ENCODE data around the gene CALHM2. TPM values are rescaled to one million over a fixed set of nuclear protein-coding genes. Genes with fewer than 3 reads are reported as not detected.

CALHM2 gene
- total RNA-seq, 1 donor from 2014 or later, result 14.5 TPM

DNA sequence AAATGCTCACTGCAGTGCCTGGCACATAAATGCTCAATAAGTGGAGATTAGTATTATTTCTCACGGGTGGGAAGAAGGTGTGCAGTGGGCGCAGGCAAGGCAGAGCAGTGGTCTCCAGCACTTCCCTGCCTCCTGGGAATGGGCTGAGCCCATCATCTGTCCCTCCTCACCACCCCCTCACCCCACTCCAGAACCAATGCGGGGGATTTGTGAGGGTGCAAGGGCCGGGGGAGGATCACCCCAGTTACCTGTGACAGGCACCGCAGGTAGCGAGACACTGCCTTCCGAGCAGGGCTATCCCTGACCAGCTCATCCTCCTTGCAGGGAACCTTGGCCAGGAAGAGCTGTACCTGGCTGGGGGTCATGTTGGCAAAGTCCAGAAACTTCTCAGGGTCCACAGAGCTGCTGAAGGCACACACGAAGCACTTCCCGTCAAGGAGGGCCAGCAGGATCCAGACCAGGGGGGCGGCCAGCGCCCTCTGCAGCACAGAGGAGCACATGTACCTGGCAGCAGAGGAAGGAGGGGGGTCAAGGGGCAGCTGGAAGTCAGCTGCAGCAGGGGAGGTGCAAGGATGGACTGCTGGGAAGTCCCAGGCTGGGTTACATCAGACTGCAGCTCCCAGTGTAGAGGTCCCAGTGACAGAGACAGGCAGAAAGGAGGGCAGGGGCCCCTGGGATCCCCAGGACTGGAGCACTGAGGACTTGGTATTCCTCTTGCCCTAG lies 24.0 kb upstream of the CALHM2 start:
- DNase-seq (ENCODE audit: extremely low read depth, low read depth, low spot score), result no peak

DNA sequence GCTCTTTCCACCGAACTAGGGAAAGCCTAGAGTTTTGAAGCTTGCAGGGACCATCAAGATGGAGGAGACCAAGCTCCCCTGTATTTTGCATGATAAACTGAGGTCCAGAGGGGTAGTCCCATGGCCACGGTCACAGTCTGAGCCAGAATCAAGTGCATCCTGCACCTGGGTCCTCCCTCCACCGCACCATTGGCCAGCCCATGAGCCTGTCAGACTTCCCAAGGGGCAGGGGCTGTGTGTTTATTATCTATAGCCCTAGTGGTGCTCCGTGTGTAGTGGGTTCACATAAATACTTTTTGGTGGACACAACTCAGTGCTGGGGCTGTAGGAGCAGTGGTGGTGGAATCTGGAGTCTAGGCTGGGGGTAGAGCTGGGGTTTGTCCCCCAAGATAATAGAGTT lies 23.3 kb upstream of the CALHM2 start:
- no peak for DNase-seq (ENCODE audit: extremely low read depth, low read depth, low spot score)

DNA sequence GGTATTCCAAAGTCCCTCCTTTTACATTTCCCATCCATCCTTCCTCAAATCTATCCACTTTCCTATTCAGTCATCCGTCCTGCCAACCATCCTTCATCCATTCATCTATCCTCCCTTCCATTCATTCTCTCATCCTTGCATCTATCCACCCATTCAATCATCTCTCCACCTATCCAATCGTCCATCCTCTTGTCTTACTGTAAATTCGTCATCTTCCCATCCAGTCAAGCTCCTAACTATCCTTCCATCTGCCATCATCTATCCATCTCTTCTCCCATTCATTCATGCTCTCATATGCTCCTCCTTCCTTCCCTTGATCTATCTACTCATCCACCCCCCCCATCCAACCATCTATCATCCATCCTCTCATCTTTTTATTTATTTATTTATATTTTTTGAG lies 21.9 kb upstream of the CALHM2 start:
- no peak for DNase-seq (ENCODE audit: extremely low read depth, low read depth, low spot score)

DNA sequence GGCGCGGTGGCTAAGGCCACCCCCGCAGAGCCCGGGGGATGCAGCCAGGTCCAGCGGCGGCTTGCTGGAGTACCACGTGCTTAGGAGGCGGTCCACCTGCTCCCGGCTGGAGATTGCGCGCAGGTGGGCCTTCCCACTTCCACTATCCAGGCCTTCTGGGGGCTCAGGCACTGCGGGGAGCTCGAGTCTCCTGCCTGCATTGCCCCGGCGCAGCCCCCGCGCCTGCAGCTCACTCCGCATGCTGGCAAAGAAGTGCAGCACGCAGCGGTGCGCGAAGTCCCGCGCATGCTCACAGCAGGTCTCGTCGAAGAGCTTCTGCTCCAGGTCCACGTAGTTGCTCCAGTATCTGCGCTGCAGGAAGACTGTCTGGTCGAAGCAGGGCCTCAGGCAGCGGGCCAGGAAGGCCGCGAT lies 21.1 kb upstream of the CALHM2 start:
- no peak for DNase-seq (ENCODE audit: extremely low read depth, low read depth, low spot score)

DNA sequence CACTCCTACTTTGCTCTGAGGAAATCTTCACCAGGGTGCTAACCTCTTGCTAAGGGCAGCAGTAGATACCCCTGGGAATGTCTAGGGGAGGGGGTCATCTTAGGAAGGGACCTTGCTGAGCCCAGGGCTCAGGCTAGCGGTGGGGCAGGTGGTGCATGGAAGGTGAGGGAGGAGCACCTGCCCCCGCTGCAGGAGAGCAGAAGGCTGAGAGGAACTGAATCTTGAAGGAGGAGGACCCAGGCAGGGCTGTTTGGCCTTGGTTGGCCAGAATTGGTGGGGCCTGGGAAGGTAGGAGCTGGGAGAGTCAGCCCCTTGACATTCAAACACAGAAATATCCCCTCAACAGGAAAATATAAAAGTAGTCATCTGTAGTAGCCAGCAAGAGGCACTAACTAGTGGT lies 19.8 kb upstream of the CALHM2 start:
- no peak for DNase-seq (ENCODE audit: extremely low read depth, low read depth, low spot score)

DNA sequence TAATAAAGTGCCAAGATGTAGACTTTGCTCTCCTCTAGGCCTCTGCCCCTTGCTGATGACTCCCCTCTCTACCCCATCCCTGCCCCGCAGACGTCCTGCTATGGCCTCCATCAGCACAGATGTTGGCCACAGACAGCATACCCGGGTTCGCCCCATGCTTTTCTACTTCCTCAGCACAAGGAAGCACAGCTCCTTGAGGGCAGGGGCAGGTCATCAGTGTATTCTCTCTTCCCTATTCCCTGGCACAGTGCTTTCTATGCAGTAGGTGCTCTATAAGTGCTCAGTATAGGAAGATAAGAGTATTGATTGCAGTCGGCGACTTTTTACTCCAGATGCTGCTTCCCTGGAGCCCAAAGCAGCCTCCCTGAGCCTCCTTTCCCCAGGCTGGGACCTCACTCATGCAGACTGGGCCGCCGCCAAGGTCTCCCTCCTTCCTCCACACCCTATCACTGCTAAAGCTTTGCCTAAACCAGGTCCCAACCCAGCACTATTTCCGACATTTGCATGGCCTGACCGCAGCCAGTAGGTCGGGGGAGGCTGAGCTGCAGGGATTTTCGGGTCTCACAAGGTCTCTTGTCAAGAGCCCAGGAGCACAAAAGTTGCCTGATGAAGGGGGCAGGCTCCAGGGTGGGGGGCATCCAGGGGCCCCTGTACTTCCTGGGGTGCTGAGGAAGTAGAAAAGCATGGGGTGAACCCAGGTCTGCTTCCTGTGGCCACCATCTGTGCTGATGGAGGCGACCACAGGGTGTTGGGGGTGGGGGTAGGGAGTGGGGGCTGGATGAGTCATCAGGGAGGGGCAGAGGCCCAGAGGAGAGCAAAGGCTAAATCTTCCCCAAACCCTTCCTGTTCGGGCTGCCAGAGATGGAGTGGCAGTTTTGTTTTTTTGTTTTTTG lies 18.8 kb upstream of the CALHM2 start:
- no peak for DNase-seq (ENCODE audit: extremely low read depth, low read depth, low spot score)

DNA sequence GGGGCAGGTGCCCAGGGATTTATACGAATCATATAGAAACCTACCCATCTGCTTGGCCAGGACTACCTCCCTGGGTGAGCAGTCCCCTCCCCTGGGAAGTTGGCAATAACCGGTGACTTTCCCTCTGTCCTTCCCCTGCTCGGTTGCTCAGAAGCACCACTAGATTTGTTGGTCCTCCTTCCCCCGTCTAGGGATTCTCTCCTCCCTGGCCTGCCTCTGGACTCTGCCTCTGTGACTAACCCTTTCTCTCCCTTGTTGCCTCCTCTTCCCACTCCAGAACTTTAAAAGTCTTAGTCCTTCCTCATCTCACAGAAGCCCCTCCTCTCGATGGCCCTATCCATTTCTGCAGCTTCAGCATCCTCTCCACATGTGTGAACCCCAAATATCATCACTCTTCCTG lies 17.0 kb upstream of the CALHM2 start:
- no peak for DNase-seq (ENCODE audit: extremely low read depth, low read depth, low spot score)

DNA sequence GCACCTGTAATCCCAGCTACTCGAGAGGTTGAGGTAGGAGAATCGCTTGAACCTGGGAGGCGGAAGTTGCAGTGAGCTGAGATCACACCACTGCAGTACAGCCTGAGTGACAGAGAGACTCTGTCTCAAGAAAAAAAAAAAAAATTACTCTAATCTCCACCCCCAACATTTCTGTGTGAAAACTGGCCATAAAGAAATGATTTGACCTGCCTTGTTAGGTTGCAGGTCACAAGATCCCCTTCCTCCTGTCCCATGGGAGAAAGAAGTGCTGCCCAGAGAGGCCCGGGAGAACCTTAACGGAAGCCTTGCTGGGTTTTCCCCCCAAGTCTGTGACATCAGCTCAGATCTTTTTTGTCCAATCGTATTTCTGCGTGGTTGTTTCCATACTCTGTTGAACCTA lies 15.2 kb upstream of the CALHM2 start:
- DNase-seq (ENCODE audit: extremely low read depth, low read depth, low spot score), result no peak

DNA sequence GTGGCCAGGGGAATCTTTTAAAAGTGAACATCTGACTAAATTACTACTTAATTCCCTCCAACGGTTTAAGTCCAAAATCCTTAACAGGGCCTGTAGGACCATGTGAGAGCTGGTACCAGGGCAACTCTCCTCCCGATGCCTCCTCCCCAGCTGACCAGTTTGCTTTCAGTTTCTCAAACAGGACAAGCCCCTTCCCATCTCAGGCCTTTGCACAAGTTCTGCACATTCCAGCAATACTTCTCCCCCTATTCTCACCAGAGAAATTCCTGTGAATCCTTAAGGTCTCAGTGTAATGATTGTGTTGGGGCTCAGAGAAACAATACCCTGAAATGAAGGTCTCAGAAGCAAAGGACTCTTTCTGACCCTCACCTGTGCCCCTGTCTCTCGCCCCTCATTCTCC lies 14.6 kb upstream of the CALHM2 start:
- DNase-seq (ENCODE audit: extremely low read depth, low read depth, low spot score), result no peak

DNA sequence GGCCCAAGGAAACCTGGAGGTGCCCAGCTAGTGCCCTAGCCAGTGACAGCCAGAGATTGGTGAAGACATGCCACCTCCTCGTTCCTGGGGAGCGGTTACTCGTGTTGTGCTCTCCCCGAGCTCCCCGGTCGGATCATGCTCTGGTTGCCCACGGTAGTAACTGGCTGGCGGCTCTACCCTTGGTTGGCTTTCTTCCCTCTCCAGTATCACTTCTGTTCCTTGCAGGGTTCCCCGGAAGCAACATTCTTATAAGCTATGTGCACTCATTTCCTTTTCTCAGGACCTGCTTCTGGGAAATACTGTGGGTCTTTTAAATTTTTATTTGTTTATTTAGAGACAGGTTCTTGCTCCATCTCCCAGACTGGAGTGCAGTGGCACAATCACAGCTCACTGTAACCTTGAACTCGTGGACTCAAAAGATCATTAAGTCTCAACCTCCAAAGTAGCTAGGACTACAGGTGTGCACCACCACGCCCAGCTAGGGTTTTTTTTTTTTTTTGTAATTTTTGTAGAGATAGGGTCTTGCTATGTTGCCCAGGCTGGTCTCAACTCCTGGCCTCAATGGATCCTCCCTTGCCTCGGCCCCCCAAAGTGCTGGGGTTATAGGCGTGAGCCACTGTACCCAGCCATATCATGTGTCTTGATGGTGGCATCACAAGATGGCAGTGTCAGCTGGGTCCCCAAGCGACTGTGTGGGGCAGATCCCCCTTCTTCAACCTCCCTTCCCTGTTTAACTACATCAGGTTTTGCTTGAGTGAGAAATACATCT lies 13.4 kb upstream of the CALHM2 start:
- no peak for DNase-seq (ENCODE audit: extremely low read depth, low read depth, low spot score)

DNA sequence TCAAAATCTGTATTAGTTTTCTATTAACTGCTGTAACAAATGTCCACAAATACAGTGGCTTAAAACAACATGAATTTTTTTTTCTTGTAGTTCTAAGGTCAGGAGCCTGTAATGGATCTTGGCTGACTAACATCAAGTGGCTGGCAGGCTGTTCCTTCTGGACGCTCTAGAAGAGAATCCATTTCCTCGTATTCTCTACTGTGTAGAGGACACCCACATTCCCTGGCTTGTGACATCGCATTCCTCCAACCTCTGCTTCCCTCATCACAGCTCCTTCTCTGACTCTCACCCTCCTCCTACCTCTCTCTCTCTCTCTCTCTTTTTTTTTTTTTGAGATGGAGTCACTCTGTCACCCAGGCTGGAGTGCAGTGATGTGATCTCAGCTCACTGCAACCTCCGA lies 11.3 kb upstream of the CALHM2 start:
- no peak for DNase-seq (ENCODE audit: extremely low read depth, low read depth, low spot score)

DNA sequence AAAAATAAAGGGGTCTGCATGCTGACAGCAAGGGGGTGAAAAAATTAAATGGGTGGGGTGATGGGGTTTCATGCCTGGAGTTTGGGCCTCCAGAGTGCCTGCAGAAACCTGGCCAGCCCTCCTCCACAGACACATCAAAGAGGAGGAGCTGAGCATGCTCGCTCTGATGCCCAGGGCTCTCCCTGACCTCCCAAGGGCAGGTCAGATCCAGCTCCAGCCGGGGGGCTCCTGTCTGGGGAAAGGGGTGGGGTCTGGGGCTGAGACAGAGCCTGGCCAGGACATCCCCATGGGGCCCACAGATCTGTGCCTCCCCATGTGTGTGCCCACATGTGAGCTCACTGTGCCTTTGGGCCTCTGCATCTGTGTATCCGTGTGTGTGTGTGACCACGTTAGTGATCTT lies 7.4 kb upstream of the CALHM2 start:
- no peak for DNase-seq (ENCODE audit: extremely low read depth, low read depth, low spot score)

DNA sequence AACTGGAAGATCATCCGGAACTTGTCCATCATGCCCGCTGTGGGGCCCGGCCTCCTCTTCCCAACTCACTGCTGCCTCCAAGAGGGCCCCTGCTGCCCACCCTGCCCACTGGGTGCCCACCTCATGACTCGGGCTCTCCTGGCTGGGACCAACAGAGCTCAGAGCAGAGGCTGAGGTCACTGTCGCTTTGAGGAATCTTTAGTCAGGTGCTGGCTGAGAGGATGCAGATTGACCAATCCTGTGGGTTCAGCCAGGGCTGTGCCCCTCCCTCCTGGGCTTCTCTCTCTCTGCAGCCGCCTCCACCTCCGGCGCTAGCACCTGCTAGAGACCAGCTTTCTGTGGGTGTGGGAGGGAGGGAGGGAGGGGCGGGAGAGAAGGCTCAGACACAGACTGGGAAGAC lies 6.5 kb upstream of the CALHM2 start, which contains the start of gene CALHM1:
Gene CALHM1 (minus strand): TSS at position 181 of the 400 bp plus-strand sequence. CDS start 149 bp downstream, at position 32.
- no peak for DNase-seq (ENCODE audit: extremely low read depth, low read depth, low spot score)

DNA sequence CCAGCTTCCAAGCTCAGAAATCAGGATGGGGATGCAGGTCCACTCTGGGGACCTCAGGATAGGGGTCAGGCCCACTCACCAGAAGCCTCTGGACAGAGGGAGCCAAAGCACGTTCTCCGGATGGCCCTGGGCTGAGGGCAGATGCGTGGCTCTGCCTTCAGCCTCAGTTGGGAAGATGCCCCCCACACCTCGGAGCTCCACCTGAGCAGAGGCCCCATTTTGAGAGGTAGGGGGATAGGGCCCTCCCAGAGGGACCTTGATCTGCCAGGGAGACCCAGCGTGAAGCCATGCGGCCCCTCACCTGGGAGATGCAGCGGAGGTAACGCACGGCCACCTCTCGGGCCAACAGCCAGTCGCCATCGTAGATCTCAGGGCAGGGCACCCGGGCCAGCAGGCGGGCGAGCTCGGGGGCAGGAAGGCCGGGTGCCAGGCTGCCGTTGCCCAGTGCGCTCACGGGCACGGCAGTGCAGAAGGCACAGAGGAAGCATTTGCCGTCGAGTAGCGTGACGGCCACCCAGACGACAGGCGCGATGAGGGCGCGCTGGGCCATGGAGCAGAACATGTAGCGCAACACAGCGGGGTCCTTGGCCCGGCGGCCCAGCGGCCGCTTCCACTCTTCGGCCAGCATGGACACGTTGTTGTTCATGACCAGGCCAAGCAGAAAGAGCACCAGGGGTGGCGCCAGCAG lies 5.9 kb upstream of the CALHM2 start:
- no peak for DNase-seq (ENCODE audit: extremely low read depth, low read depth, low spot score)

DNA sequence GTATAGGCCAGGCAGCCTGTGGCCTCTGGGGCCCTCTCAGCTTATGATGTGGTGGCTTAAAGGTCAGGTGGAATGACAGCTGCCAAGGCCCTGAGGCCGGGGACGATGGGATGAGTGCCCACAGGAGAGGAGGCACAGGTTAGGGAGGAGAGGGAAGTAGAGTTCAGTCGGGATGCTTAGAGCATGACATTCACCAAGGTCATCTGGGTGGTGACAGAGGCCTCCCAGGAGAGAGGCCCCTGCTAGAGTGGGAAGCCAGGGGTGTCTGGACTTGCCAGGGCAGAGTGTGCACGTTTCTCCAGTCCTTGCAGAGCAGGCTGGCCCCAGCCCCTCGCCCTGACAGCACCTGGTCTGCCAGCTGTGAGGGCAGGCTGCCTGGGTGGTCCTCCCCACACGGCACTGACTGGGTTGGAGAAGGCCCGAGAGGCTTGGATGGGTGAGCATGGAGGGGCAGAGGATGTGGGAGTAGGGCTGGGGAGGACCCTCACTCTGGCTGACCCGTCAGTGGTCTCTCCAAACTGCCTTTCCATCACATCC lies 5.1 kb upstream of the CALHM2 start:
- no peak for DNase-seq (ENCODE audit: extremely low read depth, low read depth, low spot score)

DNA sequence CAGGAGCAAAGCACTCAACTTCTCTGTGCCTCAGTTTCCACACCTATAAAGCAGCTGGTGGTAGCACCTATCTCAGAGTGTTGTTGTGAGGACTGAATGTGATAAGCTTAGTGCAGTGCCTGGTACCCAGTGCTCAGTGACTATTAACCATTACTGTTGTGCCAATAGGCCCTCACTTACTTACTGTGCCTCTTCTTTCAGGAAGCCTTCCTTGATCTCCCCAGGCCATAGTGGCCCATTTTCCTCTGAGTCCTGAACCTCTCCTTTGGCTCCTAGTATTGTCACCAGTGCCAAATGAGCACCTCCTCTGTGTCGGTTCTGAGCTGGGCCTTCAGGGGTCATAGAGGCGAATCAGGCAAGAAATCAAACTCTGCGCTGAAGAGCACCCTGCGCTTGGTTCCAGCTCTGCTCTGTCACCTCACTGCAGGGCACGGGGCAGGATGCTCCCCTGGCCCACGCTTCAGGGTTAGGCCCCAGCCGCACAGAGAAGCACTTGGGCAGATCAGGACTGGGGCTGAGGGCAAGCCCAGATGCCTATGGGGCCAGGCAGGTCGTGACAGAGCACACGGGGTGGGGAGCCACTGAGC lies 4.0 kb upstream of the CALHM2 start:
- no peak for DNase-seq (ENCODE audit: extremely low read depth, low read depth, low spot score)

DNA sequence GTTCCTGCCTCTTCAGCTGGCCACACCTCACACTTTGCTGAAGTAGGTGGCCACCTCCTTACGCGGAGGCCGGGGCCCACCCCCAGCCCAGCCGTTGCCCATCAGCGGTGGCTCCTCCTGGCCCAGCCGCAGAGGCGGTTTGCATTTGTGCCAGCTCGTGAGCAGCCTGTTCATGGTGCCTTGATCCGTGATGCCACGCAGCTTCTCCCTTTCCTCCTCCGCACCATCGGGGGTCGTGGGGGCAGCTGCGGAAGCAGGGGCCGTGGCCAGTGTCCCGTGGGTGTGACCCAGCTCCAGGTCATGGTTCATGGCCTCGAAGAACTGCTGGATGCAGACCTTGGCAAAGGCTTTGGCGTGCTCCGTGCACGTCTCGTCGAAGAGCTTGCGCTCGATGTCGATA lies 3.1 kb upstream of the CALHM2 start:
- DNase-seq (ENCODE audit: extremely low read depth, low read depth, low spot score), result no peak

DNA sequence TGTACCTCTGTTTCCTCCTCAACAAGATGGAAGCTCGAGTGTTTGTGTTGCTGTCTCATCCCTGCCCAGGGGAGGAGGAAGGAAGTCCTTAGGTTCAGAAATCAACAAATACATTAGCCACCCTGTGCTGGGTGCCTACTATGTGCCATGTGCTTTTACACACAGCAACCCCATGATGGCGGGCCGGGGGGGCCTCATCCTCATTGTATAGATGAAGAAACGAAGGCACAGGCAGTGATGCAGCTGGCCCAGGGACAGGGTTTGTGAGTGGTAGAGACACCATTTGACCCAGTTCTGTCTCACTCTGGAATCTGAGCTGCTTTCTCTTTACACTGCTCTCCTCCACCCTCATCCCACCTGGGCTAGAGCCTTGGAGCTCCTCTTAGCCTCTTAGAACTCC lies 1.9 kb upstream of the CALHM2 start:
- no peak for DNase-seq (ENCODE audit: extremely low read depth, low read depth, low spot score)

DNA sequence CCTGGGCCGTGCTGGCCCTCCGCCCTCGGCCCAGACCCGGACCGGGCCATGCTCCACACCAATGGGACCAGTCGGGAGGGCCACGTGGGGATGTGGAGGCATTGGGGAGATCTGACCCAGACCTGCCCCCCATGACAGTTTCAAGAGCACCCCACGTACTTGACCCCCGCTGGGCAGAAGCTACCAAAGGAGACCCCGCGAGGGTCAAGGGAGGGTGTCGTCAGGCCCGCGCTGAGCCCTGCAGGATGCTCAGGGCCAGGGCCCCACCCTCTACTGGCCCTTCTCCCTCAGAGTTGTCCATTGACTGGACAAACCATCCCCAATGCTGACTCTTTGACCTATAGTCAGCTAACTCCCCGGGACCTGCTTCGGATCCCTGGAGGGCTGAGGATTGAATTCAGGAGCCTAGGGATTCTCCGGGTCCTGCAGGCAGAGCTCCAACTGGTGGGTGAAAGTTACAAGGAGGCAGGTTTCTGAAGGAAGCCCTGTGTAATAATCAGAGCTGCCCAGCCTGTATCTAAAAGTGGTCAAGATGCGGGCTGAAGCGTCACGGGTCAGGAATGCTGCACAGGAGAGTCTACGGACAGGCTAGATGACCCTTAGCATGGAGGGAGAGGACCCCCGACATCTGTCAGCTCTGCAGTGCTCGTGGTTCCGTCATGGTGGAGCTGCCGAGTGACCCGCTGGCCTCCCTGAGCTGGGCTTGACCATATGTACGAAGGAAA lies 498 bp upstream of the CALHM2 start:
- no peak for DNase-seq (ENCODE audit: extremely low read depth, low read depth, low spot score)

Measured in glomerular endothelial cell (primary cell).